DND-41 (cell line): ENCODE measurements around the gene MAP1LC3B2.

ENCODE experiments used
- ATAC-seq: fragments of 200-7000 bp; cut with Tn5 transposase; 3 replicates; pipeline ENCODE4 v1.9.1; 2021; ENCODE audit warnings: low read depth; ENCODE audit not compliant: insufficient read depth
- DNase-seq: peaks from one replicate; pipeline ENCODE4 v3.0.0-alpha.2; 2020
- H2AFZ ChIP-seq: 2 replicates; pipeline ENCODE4 v1.6.0; 2012; ENCODE audit warnings: low read depth, low read length
- H3K27ac ChIP-seq: 2 replicates; pipeline ENCODE4 v1.5.1; 2012; ENCODE audit warnings: low read length, inconsistent platforms
- H3K27me3 ChIP-seq: fragments of 200-600 bp; sonication (generic); 2 replicates; pipeline ENCODE4 v1.6.0; 2012; ENCODE audit warnings: low read length, mild to moderate bottlenecking, inconsistent platforms; ENCODE audit not compliant: insufficient read depth, poor library complexity
- H3K36me3 ChIP-seq: 2 replicates; pipeline ENCODE4 v1.5.1; 2012; ENCODE audit warnings: low read length, inconsistent platforms; ENCODE audit not compliant: insufficient read depth
- H3K4me1 ChIP-seq: 2 replicates; pipeline ENCODE4 v1.5.1; 2012; ENCODE audit warnings: mild to moderate bottlenecking, low read length; ENCODE audit not compliant: insufficient read depth
- H3K4me2 ChIP-seq: 2 replicates; pipeline ENCODE4 v1.6.0; 2012; ENCODE audit warnings: mild to moderate bottlenecking, moderate library complexity, low read length, inconsistent platforms; ENCODE audit not compliant: insufficient read depth
- H3K4me3 ChIP-seq, 2 experiments: fragments of 200-600 bp in 1 of 2; shearing (Covaris generic) in 1 of 2; 2 replicates each; pipeline ENCODE4 v1.5.1; 2012 to 2016; ENCODE audit warnings: inconsistent platforms in 2 of 2, low read length in 2 of 2, mild to moderate bottlenecking in 2 of 2, low read depth in 1 of 2, moderate library complexity in 1 of 2
- H3K79me2 ChIP-seq: 2 replicates; pipeline ENCODE4 v1.6.0; 2012; ENCODE audit warnings: low read length, inconsistent platforms; ENCODE audit not compliant: insufficient read depth
- H3K9ac ChIP-seq: 2 replicates; pipeline ENCODE4 v1.6.0; 2012; ENCODE audit warnings: low read depth, mild to moderate bottlenecking, inconsistent platforms, low read length, moderate library complexity
- H3K9me3 ChIP-seq: 2 replicates; pipeline ENCODE4 v1.5.1; 2012; ENCODE audit warnings: low read length, moderate library complexity, mild to moderate bottlenecking, inconsistent platforms; ENCODE audit not compliant: insufficient read depth, severe bottlenecking
- H4K20me1 ChIP-seq: 2 replicates; pipeline ENCODE4 v1.6.0; 2012; ENCODE audit warnings: low read length; ENCODE audit not compliant: insufficient read depth
- CTCF ChIP-seq: IDR thresholded peaks from 2 replicates; pipeline ENCODE4 v1.5.1; 2012; ENCODE audit warnings: borderline replicate concordance, low read length, moderate library complexity, mild to moderate bottlenecking; ENCODE audit not compliant: poor library complexity, severe bottlenecking; ENCODE audit errors: extremely low read depth
- EZH2 ChIP-seq: IDR thresholded peaks from 3 replicates; pipeline ENCODE4 v1.6.1; 2012; ENCODE audit warnings: borderline replicate concordance, low read depth, mild to moderate bottlenecking, moderate library complexity, low read length, inconsistent platforms; ENCODE audit not compliant: severe bottlenecking

Gene MAP1LC3B2

GRCh38 chr12:116590561-116590960 lies 31.4 kb downstream of the MAP1LC3B2 start:
- H3K27ac ChIP-seq = no peak overlapping the region
- no peaks in the 10 kb centered on the region for H4K20me1 ChIP-seq
- TF ChIP-seq EZH2 = no peak
- peak; percentile 33 for TF ChIP-seq CTCF
- H3K27me3 ChIP-seq = no peaks in the 10 kb centered on the region
- no peaks in the 10 kb centered on the region for H3K36me3 ChIP-seq
- DNase-seq (no peak), ATAC-seq (no peak)
- H3K9me3 ChIP-seq = no peaks in the 10 kb centered on the region
- no peak overlapping the region for H2AFZ ChIP-seq
- no peak overlapping the region for H3K4me2 ChIP-seq
- H3K4me1 ChIP-seq = peaks cover 24% of the 10 kb centered on the region
- H3K79me2 ChIP-seq = no peaks in the 10 kb centered on the region
- no peak overlapping the region for H3K9ac ChIP-seq
- H3K4me3 ChIP-seq = no peak overlapping the region

- H4K20me1 ChIP-seq = no peaks in the 10 kb centered on the region
- no peaks in the 10 kb centered on the region for H3K36me3 ChIP-seq
- no peaks in the 10 kb centered on the region for H3K79me2 ChIP-seq
- no peak for DNase-seq
- ATAC-seq = no peak
- H2AFZ ChIP-seq = peak overlapping the region; percentile 38
- no peak overlapping the region for H3K9ac ChIP-seq
- no peaks in the 10 kb centered on the region for H3K9me3 ChIP-seq
- peak overlapping the region; percentile 10 for H3K27ac ChIP-seq
- H3K4me3 ChIP-seq = no peak overlapping the region
- TF ChIP-seq CTCF = no peak
- TF ChIP-seq EZH2 = no peak
- H3K4me1 ChIP-seq = peaks cover 24% of the 10 kb centered on the region
- H3K4me2 ChIP-seq = no peak overlapping the region
- no peaks in the 10 kb centered on the region for H3K27me3 ChIP-seq
Observed at GRCh38 chr12:116591855-116592637, 32.9 kb downstream of the MAP1LC3B2 start.

GRCh38 chr12:116592731-116593130 lies 33.5 kb downstream of the MAP1LC3B2 start:
- no peak for DNase-seq
- ATAC-seq = no peak
- Histone ChIP-seq H3K4me2 (no peak overlapping the region), H3K9ac (no peak overlapping the region), H4K20me1 (no peaks in the 10 kb centered on the region), H3K79me2 (no peaks in the 10 kb centered on the region), H3K27ac (peak overlapping the region; percentile 10; the same call in 1 of the 2 replicates), H3K4me1 (peaks cover 24% of the 10 kb centered on the region), H3K27me3 (no peaks in the 10 kb centered on the region), H2AFZ (0 out of 2 replicates have a peak overlapping the region, but pooled peaks have one; percentile 38), H3K9me3 (no peaks in the 10 kb centered on the region), H3K4me3 (no peak overlapping the region), H3K36me3 (no peaks in the 10 kb centered on the region)
- TF ChIP-seq CTCF (no peak), EZH2 (no peak)
